ENCODE results near the gene TBC1D22A.

TBC1D22A gene

GRCh38 chr22:46829941-46830715 is 67.7 kb downstream of the TBC1D22A start:
- no peak for DNase-seq (ENCODE audit: extremely low read depth in 1 of 2, low read depth in 1 of 2)

GRCh38 chr22:46830841-46831240 is 68.4 kb downstream of the TBC1D22A start:
- no peak for DNase-seq (ENCODE audit: extremely low read depth in 1 of 2, low read depth in 1 of 2)

GRCh38 chr22:46833228-46833627 is 70.8 kb downstream of the TBC1D22A start:
- DNase-seq (ENCODE audit: extremely low read depth in 1 of 2, low read depth in 1 of 2): no peak

GRCh38 chr22:46834021-46834737 is 71.7 kb downstream of the TBC1D22A start:
- DNase-seq (ENCODE audit: extremely low read depth in 1 of 2, low read depth in 1 of 2): no peak

GRCh38 chr22:46835288-46835687 is 72.8 kb downstream of the TBC1D22A start:
- DNase-seq (ENCODE audit: extremely low read depth in 1 of 2, low read depth in 1 of 2): no peak

- no peak for DNase-seq (ENCODE audit: extremely low read depth in 1 of 2, low read depth in 1 of 2)
These were observed 73.2 kb downstream of the TBC1D22A start for GRCh38 chr22:46835693-46836092.

- DNase-seq (ENCODE audit: extremely low read depth in 1 of 2, low read depth in 1 of 2): no peak
These were observed 79.1 kb downstream of the TBC1D22A start for GRCh38 chr22:46841522-46841921.

GRCh38 chr22:46842606-46843005 is 80.2 kb downstream of the TBC1D22A start:
- DNase-seq (ENCODE audit: extremely low read depth in 1 of 2, low read depth in 1 of 2): no peak

GRCh38 chr22:46843821-46844255 is 81.4 kb downstream of the TBC1D22A start:
- DNase-seq (ENCODE audit: extremely low read depth in 1 of 2, low read depth in 1 of 2): no peak

GRCh38 chr22:46844606-46845210 is 82.3 kb downstream of the TBC1D22A start:
- DNase-seq (ENCODE audit: extremely low read depth in 1 of 2, low read depth in 1 of 2): no peak

GRCh38 chr22:46845296-46846149 is 83.1 kb downstream of the TBC1D22A start:
- no peak for DNase-seq (ENCODE audit: extremely low read depth in 1 of 2, low read depth in 1 of 2)

GRCh38 chr22:46846150-46846831 is 83.8 kb downstream of the TBC1D22A start:
- DNase-seq (ENCODE audit: extremely low read depth in 1 of 2, low read depth in 1 of 2): no peak

GRCh38 chr22:46846832-46847355 is 84.4 kb downstream of the TBC1D22A start:
- DNase-seq (ENCODE audit: extremely low read depth in 1 of 2, low read depth in 1 of 2): no peak

- DNase-seq (ENCODE audit: extremely low read depth in 1 of 2, low read depth in 1 of 2): no peak
These were observed 85.7 kb downstream of the TBC1D22A start for GRCh38 chr22:46848197-46848596.

GRCh38 chr22:46849101-46849500 is 86.7 kb downstream of the TBC1D22A start:
- no peak for DNase-seq (ENCODE audit: extremely low read depth in 1 of 2, low read depth in 1 of 2)

GRCh38 chr22:46849951-46850350 is 87.5 kb downstream of the TBC1D22A start:
- no peak for DNase-seq (ENCODE audit: extremely low read depth in 1 of 2, low read depth in 1 of 2)

GRCh38 chr22:46851311-46851710 is 88.9 kb downstream of the TBC1D22A start:
- DNase-seq (ENCODE audit: extremely low read depth in 1 of 2, low read depth in 1 of 2): no peak

- no peak for DNase-seq (ENCODE audit: extremely low read depth in 1 of 2, low read depth in 1 of 2)
These were observed 89.5 kb downstream of the TBC1D22A start for GRCh38 chr22:46851941-46852340.

- DNase-seq (ENCODE audit: extremely low read depth in 1 of 2, low read depth in 1 of 2): no peak
These were observed 90.3 kb downstream of the TBC1D22A start for GRCh38 chr22:46852771-46853170.

- no peak for DNase-seq (ENCODE audit: extremely low read depth in 1 of 2, low read depth in 1 of 2)
These were observed 90.7 kb downstream of the TBC1D22A start for GRCh38 chr22:46853191-46853590.
